Suppressor macrophage treated with lipopolysaccharide for 1 hour (primary cell): ENCODE data around the gene MICALL1.

Experiments
- DNase-seq, 3 donors: peaks; one replicate each; pipeline ENCODE4 v3.0.0-alpha.2; 2020 to 2022

The MICALL1 gene

GRCh38 chr22:37985751-37986281 is 79.7 kb downstream of the MICALL1 start:
- DNase-seq: no peak

GRCh38 chr22:37986371-37986770 is 80.3 kb downstream of the MICALL1 start:
- DNase-seq: no peak

DNA sequence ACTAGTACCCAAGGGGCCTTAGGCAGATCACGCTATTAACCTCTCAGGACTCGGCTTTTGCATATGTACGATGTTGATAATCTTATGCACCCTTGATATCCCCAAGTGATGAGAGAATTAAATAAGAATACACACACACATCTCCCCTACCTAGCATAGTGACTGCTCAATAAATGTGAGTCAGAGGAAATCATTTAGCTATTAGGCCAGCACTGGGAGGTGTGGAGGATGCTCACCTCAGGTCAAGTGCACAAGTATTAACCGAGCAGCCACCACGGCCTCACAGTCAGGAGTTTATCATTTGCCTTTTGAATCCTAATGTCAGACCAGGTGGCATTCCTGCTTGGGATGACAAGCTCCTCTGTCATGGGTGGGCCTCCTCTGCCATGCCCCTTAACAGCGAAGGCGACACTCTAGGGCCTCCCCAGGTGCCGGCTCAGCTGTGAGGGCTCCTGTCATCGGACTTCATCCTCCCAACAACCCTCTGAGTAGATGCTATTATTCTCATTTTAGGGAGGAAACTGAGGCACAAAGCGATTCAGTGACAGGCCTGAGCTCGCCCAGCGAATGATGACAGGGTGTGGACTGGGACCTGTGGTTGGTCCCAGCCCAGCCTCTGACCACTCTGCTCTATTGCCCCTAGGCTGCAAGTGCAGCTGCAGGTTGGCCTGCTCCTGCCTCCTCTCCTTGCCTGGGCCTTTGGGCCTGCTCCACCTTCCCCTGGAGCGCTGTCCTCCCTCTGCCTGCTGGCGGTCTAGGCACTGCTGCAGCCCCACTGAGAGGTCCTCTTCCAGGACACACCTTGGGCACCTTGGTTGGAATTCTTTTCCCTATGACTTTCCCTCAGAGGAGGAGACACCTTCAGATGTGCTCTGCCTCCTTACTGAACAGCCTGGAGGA is 83.3 kb downstream of the MICALL1 start:
- DNase-seq: no peak

GRCh38 chr22:37990301-37990700 is 84.2 kb downstream of the MICALL1 start:
- no peak for DNase-seq

DNA sequence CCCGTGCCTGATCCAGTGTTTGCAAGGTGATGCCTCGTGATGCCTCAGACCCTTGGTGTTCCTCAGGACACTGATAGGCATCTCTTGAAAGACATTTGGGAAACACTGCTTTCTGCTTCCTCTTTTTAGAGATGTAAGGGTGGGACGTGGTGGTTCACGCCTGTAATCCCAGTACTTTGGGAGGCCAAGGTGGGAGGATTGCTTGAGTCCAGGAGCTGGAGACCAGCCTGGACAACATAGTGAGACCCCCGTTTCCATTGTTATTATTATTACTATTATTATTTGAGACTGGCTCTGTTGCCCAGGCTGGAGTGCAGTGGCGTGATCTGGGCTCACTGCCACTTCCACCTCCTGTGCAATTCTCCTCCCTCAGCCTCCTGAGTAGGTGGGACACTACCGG is 84.8 kb downstream of the MICALL1 start:
- DNase-seq: no peak

DNA sequence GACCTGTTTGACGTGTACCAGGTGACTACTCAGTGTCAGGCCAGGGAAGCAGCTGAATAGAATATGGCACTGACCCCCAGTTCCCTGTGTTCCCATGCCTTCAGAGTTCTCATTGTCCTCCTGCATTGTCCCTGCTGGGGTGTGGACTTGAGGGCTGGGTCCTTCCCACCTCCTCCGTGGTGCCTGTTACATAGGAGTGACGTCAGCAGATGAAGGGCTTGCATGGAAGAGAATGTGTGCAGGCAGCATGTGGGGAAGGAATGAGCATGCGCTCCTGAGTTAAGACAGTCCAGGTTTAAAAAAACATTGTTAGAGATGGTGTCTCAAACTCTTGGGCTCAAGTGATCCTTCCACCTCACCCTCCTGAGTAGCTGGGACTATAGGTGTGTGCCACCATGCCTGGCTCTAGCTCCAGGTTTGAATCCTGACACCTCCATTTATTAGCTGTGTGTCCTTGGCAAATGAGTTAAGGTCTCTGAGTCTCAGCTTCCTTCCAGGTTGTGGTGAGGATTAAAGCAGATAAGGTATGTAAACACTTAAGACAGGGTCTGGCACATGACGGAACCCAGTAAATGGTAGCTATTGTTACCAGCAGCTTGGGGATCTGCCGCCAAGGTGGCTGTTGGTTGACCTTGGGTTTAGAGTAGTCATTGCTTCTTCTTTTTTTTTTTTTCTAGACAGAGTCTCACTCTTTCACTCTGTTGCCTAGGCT is 85.8 kb downstream of the MICALL1 start:
- DNase-seq: no peak
